Parathyroid adenoma (tissue), 2 donors: ENCODE results near the gene TBC1D30.
A peak's percentile ranks its signal among the peaks of the same experiment; 100 is the strongest.

Source experiments
- H2AFZ ChIP-seq: fragments of 300-600 bp; sonication (generic); one replicate; pipeline ENCODE4 v1.7.0; 2017; ENCODE audit warnings: antibody characterized with exemption, mild to moderate bottlenecking
- H3K27ac ChIP-seq: fragments of 300-600 bp; sonication (generic); one replicate; pipeline ENCODE4 v1.7.0; 2017
- H3K27me3 ChIP-seq: fragments of 300-600 bp; sonication (generic); one replicate; pipeline ENCODE4 v1.7.0; 2017; ENCODE audit warnings: low read length; ENCODE audit not compliant: control insufficient read depth, insufficient read depth
- H3K36me3 ChIP-seq: fragments of 300-600 bp; sonication (generic); one replicate; pipeline ENCODE4 v1.7.0; 2017; ENCODE audit warnings: low read length; ENCODE audit not compliant: control insufficient read depth, insufficient read depth
- H3K4me1 ChIP-seq: fragments of 300-600 bp; sonication (generic); one replicate; pipeline ENCODE4 v1.7.0; 2017; ENCODE audit warnings: control low read depth
- H3K4me2 ChIP-seq: fragments of 300-600 bp; sonication (generic); one replicate; pipeline ENCODE4 v1.7.0; 2017; ENCODE audit warnings: low read length
- H3K4me3 ChIP-seq: fragments of 300-600 bp; sonication (generic); one replicate; pipeline ENCODE4 v1.7.0; 2017; ENCODE audit warnings: low read depth, low read length
- H3K79me2 ChIP-seq: fragments of 300-600 bp; sonication (generic); one replicate; pipeline ENCODE4 v1.7.0; 2017; ENCODE audit warnings: control low read depth
- H3K9ac ChIP-seq: fragments of 300-600 bp; sonication (generic); one replicate; pipeline ENCODE4 v1.7.0; 2017; ENCODE audit warnings: mild to moderate bottlenecking
- H3K9me3 ChIP-seq: fragments of 300-600 bp; sonication (generic); one replicate; pipeline ENCODE4 v1.7.0; 2017; ENCODE audit warnings: low read length; ENCODE audit not compliant: control insufficient read depth
- CTCF ChIP-seq: fragments of 300-600 bp; sonication (generic); IDR thresholded peaks from one replicate; pipeline ENCODE4 v1.7.0; 2017; ENCODE audit warnings: antibody characterized with exemption, mild to moderate bottlenecking
- donor health status: primary hyperparathyroidism.

Gene TBC1D30

GRCh38 chr12:64890873-64891468 lies 66.5 kb downstream of the TBC1D30 start:
- Histone ChIP-seq H3K4me2 (no peak overlapping the region), H3K27me3 (peaks cover 4% of the 10 kb centered on the region), H2AFZ (no peak overlapping the region), H3K4me1 (no peaks in the 10 kb centered on the region), H3K36me3 (no peaks in the 10 kb centered on the region), H3K79me2 (no peaks in the 10 kb centered on the region), H3K27ac (no peak overlapping the region), H3K9ac (no peak overlapping the region), H3K9me3 (no peaks in the 10 kb centered on the region), H3K4me3 (no peak overlapping the region)
- peak; percentile 84 for TF ChIP-seq CTCF

GRCh38 chr12:64891629-64892028 lies 67.2 kb downstream of the TBC1D30 start:
- Histone ChIP-seq H3K4me3 (no peak overlapping the region), H3K79me2 (no peaks in the 10 kb centered on the region), H3K4me2 (no peak overlapping the region), H3K36me3 (no peaks in the 10 kb centered on the region), H3K27ac (no peak overlapping the region), H3K9me3 (no peaks in the 10 kb centered on the region), H3K4me1 (no peaks in the 10 kb centered on the region), H3K9ac (no peak overlapping the region), H3K27me3 (peaks cover 4% of the 10 kb centered on the region), H2AFZ (no peak overlapping the region)
- no peak for TF ChIP-seq CTCF

- Histone ChIP-seq H3K27me3 (peaks cover 4% of the 10 kb centered on the region), H3K4me2 (no peak overlapping the region)
- TF ChIP-seq CTCF, result no peak
Observed at GRCh38 chr12:64892561-64892960, 68.1 kb downstream of the TBC1D30 start.

GRCh38 chr12:64893961-64894360 lies 69.5 kb downstream of the TBC1D30 start:
- no peaks in the 10 kb centered on the region for H3K9me3 ChIP-seq
- peaks cover 4% of the 10 kb centered on the region for H3K27me3 ChIP-seq
- no peak for TF ChIP-seq CTCF
- H3K9ac ChIP-seq, result no peak overlapping the region
- no peak overlapping the region for H3K4me2 ChIP-seq
- no peaks in the 10 kb centered on the region for H3K36me3 ChIP-seq
- H3K27ac ChIP-seq, result no peak overlapping the region
- H3K4me1 ChIP-seq, result no peaks in the 10 kb centered on the region
- H2AFZ ChIP-seq, result no peak overlapping the region
- H3K79me2 ChIP-seq, result no peaks in the 10 kb centered on the region
- H3K4me3 ChIP-seq, result no peak overlapping the region

More at GRCh38 chr12:64892561-64892960, 68.1 kb downstream of the TBC1D30 start:
- H3K9me3 ChIP-seq, result no peaks in the 10 kb centered on the region
- H2AFZ ChIP-seq, result no peak overlapping the region
- H3K4me1 ChIP-seq, result no peaks in the 10 kb centered on the region
- H3K27ac ChIP-seq, result no peak overlapping the region
- no peak overlapping the region for H3K4me3 ChIP-seq
- no peaks in the 10 kb centered on the region for H3K79me2 ChIP-seq
- H3K9ac ChIP-seq, result no peak overlapping the region
- no peaks in the 10 kb centered on the region for H3K36me3 ChIP-seq

GRCh38 chr12:64894827-64895475 lies 70.5 kb downstream of the TBC1D30 start:
- H2AFZ ChIP-seq, result no peak overlapping the region

More at GRCh38 chr12:64894827-64895475, 70.5 kb downstream of the TBC1D30 start:
- no peak for TF ChIP-seq CTCF
- Histone ChIP-seq H3K27me3 (peaks cover 4% of the 10 kb centered on the region), H3K27ac (no peak overlapping the region), H3K9me3 (no peaks in the 10 kb centered on the region), H3K36me3 (no peaks in the 10 kb centered on the region), H3K4me1 (no peaks in the 10 kb centered on the region), H3K79me2 (no peaks in the 10 kb centered on the region), H3K9ac (no peak overlapping the region), H3K4me2 (no peak overlapping the region), H3K4me3 (no peak overlapping the region)
